A549 (cell line): ENCODE measurements around the gene ARSD.

Experiments used
- BCL3 ChIP-seq: fragments of >200 bp; sonication (Bioruptor Twin); formaldehyde crosslinking; IDR thresholded peaks from 3 replicates; pipeline ENCODE4 v1.6.1; 2016
- CBX2 ChIP-seq: fragments of 200-600 bp; sonication (generic); IDR thresholded peaks from 2 replicates; pipeline ENCODE4 v1.6.1; 2016; ENCODE audit warnings: low read depth, mild to moderate bottlenecking, borderline replicate concordance
- CHD4 ChIP-seq: fragments of 200-600 bp; sonication (generic); IDR thresholded peaks from 2 replicates; pipeline ENCODE4 v1.6.1; 2016; ENCODE audit warnings: antibody characterized with exemption, mild to moderate bottlenecking, borderline replicate concordance
- EP300 ChIP-seq, 2 experiments: fragments of >200 bp; sonication (Bioruptor Twin); formaldehyde crosslinking; IDR thresholded peaks; 2 replicates in 1 of 2; 3 replicates in 1 of 2; pipeline ENCODE4 v1.6.1; 2016 to 2017
- JUN ChIP-seq, 2 experiments: fragments of >200 bp; sonication (Bioruptor Twin); formaldehyde crosslinking; IDR thresholded peaks; 2 replicates in 1 of 2; 3 replicates in 1 of 2; pipeline ENCODE4 v1.6.1; 2016 to 2017
- MAX ChIP-seq: IDR thresholded peaks from 2 replicates; pipeline ENCODE4 v1.6.1; 2012
- POLR2A ChIP-seq: IDR thresholded peaks from 2 replicates; pipeline ENCODE4 v1.6.1; 2012; ENCODE audit warnings: mild to moderate bottlenecking, low read length
- RAD21 ChIP-seq, 2 experiments: fragments of >200 bp in 1 of 2; sonication (Bioruptor Twin) in 1 of 2; formaldehyde crosslinking in 1 of 2; IDR thresholded peaks in 1 of 2; conservative IDR thresholded peaks in 1 of 2; 2 replicates in 1 of 2; 3 replicates in 1 of 2; pipeline ENCODE4 v1.6.1; 2012 to 2018; ENCODE audit warnings: inconsistent platforms in 1 of 2
- RCOR1 ChIP-seq: fragments of 150-350 bp; IDR thresholded peaks from 2 replicates; pipeline ENCODE4 v1.6.1; 2014; ENCODE audit warnings: antibody characterized with exemption, low read length, low read depth
- REST ChIP-seq: fragments of 200-600 bp; sonication (generic); IDR thresholded peaks from 2 replicates; pipeline ENCODE4 v1.6.1; 2016; ENCODE audit warnings: antibody characterized with exemption, mild to moderate bottlenecking, moderate library complexity
- TF ChIP-seq, protein P1 (sequence below): fragments of >200 bp; sonication (Bioruptor Twin); formaldehyde crosslinking; IDR thresholded peaks from 3 replicates; pipeline ENCODE4 v1.5.1; 2016
- TF ChIP-seq, protein P2 (sequence below): fragments of 250-450 bp; sonication (Bioruptor Pico); IDR thresholded peaks from 2 replicates; pipeline ENCODE4 v1.5.0; 2021; ENCODE audit warnings: mild to moderate bottlenecking, moderate library complexity, borderline replicate concordance
- TF ChIP-seq, protein P3 (sequence below): fragments of 450-650 bp; IDR thresholded peaks from 2 replicates; pipeline ENCODE4 v1.6.1; 2014; ENCODE audit warnings: antibody characterized with exemption
- TF ChIP-seq, protein P4 (sequence below): IDR thresholded peaks from 2 replicates; pipeline ENCODE4 v1.6.1; 2012; ENCODE audit warnings: low read depth, borderline replicate concordance

DNA sequence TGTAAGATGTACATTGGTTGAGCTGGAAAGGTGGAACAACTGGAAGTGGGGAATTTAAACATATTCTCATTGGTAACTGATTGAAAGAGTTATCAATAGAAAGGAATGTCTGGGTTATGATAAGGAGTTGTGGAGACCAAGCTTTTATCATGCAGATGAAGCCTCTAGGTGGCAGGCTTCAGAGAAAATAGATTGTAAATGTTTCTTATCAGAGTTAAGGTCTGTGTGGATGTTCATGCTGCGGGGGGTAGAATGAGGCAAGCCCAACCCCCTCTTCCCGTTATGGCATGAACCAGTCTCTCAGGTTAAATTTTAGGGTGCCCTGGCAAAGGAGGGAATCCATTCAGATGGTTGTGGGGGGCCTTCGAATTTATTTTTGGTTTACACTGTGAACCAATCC, 16.0 kb downstream of the ARSD start:
- no peak for TF ChIP-seq MAX
- TF ChIP-seq RCOR1: no peak
- TF ChIP-seq REST: no peak
- TF ChIP-seq POLR2A: no peak
- TF ChIP-seq CBX2: no peak
- TF ChIP-seq RAD21 (conservative IDR thresholded peaks at IDR 0.05 in 1 of 2, IDR thresholded peaks at IDR 0.05 in 1 of 2): peak in 1 of 2 experiments; percentile 22; a peak in 1 of 5 replicates
- TF ChIP-seq, protein P1, sequence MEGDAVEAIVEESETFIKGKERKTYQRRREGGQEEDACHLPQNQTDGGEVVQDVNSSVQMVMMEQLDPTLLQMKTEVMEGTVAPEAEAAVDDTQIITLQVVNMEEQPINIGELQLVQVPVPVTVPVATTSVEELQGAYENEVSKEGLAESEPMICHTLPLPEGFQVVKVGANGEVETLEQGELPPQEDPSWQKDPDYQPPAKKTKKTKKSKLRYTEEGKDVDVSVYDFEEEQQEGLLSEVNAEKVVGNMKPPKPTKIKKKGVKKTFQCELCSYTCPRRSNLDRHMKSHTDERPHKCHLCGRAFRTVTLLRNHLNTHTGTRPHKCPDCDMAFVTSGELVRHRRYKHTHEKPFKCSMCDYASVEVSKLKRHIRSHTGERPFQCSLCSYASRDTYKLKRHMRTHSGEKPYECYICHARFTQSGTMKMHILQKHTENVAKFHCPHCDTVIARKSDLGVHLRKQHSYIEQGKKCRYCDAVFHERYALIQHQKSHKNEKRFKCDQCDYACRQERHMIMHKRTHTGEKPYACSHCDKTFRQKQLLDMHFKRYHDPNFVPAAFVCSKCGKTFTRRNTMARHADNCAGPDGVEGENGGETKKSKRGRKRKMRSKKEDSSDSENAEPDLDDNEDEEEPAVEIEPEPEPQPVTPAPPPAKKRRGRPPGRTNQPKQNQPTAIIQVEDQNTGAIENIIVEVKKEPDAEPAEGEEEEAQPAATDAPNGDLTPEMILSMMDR: peak; percentile 34
- no peak for TF ChIP-seq CHD4
- TF ChIP-seq EP300 (IDR thresholded peaks at IDR 0.05): no peak
- TF ChIP-seq JUN (IDR thresholded peaks at IDR 0.05): no peak
- no peak for TF ChIP-seq BCL3
- TF ChIP-seq, protein P2, sequence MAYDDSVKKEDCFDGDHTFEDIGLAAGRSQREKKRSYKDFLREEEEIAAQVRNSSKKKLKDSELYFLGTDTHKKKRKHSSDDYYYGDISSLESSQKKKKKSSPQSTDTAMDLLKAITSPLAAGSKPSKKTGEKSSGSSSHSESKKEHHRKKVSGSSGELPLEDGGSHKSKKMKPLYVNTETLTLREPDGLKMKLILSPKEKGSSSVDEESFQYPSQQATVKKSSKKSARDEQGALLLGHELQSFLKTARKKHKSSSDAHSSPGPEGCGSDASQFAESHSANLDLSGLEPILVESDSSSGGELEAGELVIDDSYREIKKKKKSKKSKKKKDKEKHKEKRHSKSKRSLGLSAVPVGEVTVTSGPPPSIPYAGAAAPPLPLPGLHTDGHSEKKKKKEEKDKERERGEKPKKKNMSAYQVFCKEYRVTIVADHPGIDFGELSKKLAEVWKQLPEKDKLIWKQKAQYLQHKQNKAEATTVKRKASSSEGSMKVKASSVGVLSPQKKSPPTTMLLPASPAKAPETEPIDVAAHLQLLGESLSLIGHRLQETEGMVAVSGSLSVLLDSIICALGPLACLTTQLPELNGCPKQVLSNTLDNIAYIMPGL (CRISPR knock-in tag): no peak
- TF ChIP-seq, protein P3, sequence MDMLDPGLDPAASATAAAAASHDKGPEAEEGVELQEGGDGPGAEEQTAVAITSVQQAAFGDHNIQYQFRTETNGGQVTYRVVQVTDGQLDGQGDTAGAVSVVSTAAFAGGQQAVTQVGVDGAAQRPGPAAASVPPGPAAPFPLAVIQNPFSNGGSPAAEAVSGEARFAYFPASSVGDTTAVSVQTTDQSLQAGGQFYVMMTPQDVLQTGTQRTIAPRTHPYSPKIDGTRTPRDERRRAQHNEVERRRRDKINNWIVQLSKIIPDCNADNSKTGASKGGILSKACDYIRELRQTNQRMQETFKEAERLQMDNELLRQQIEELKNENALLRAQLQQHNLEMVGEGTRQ: no peak
- TF ChIP-seq, protein P4, sequence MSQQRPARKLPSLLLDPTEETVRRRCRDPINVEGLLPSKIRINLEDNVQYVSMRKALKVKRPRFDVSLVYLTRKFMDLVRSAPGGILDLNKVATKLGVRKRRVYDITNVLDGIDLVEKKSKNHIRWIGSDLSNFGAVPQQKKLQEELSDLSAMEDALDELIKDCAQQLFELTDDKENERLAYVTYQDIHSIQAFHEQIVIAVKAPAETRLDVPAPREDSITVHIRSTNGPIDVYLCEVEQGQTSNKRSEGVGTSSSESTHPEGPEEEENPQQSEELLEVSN: no peak
